BJ (cell line): ENCODE data around the gene GFOD2. TPM values are rescaled to one million over a fixed set of nuclear protein-coding genes. Genes with fewer than 3 reads are reported as not detected.

Experiments
- CTCF ChIA-PET: fragments of 350-600 bp; formaldehyde crosslinking; extraction: SDS; loops from one replicate; lab custom pipeline; 2021; ENCODE audit warnings: antibody characterized with exemption, inconsistent platforms; lab: Yijun Ruan, JAX
- POLR2A ChIA-PET: fragments of 300-600 bp; sonication (Branson Sonifier 250); formaldehyde crosslinking; extraction: SDS; loops from one replicate; lab custom pipeline; 2021; ENCODE audit warnings: antibody characterized with exemption; lab: Charles Lee
- DNase-seq: peaks from one replicate; pipeline ENCODE4 v3.0.0-alpha.2; 2011; ENCODE audit warnings: low read depth
- H3K27me3 ChIP-seq: 2 replicates; pipeline ENCODE4 v1.6.0; 2011; ENCODE audit warnings: low read length; ENCODE audit not compliant: control insufficient read depth, insufficient read depth
- H3K36me3 ChIP-seq: 2 replicates; pipeline ENCODE4 v1.5.1; 2011; ENCODE audit warnings: low read length; ENCODE audit not compliant: control insufficient read depth, insufficient read depth
- H3K4me3 ChIP-seq: 2 replicates; pipeline ENCODE4 v1.5.1; 2011; ENCODE audit warnings: low read depth, mild to moderate bottlenecking, control low read depth, low read length
- CTCF ChIP-seq: IDR thresholded peaks from 2 replicates; pipeline ENCODE4 v1.5.1; 2011; ENCODE audit warnings: low read depth, mild to moderate bottlenecking, control low read depth, inconsistent platforms, low read length, moderate library complexity; ENCODE audit not compliant: insufficient read depth
- polyA plus RNA-seq: library from polyadenylated mRNA; depleted of rRNA; stranded (reverse); fragments of >200 nt; gene quantifications from 2 replicates; pipeline ENCODE4 v1.2.3, GENCODE V29; 2011

GFOD2 gene
- polyA plus RNA-seq, 1 experiment: 13.6 TPM

- no peaks in the 10 kb centered on the region for H3K27me3 ChIP-seq
- no peak for TF ChIP-seq CTCF
- H3K36me3 ChIP-seq: peaks cover 4% of the 10 kb centered on the region; the same call in 1 of the 2 replicates
- ChIA-PET CTCF (no interaction called here), POLR2A (no interaction called here)
- no peak overlapping the region for H3K4me3 ChIP-seq
- no peak for DNase-seq
These were observed 44.0 kb upstream of the GFOD2 start for GRCh38 chr16:67763066-67763465.

DNA sequence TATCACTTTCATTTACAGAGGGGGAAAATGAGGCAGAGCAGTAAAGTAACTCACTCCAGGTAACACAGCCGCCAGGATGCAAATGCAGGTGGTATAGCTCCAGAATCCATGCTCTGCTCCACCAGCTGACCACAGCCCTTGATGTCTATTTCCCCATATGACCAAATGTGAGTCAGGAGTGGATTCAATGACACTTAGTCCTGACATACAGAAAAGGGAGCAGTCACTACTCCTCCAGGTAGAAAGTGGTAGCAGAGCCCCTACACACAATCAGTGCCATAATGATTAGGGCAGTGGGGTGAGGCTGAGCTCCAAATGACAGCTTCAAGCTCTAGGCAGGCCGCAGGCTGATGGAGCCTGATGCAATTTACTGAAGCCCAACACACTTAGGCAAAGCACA lies 43.3 kb upstream of the GFOD2 start:
- Histone ChIP-seq H3K4me3 (no peak overlapping the region), H3K27me3 (no peaks in the 10 kb centered on the region), H3K36me3 (peaks cover 5% of the 10 kb centered on the region; the same call in 1 of the 2 replicates)
- no peak for TF ChIP-seq CTCF
- POLR2A ChIA-PET: no interaction called here
- DNase-seq: no peak
- CTCF ChIA-PET: interaction anchor here (0.9 kb wide), 1 partner anchor 94 kb away, joined by 3 read pairs; no protein-coding TSS in a partner anchor

DNA sequence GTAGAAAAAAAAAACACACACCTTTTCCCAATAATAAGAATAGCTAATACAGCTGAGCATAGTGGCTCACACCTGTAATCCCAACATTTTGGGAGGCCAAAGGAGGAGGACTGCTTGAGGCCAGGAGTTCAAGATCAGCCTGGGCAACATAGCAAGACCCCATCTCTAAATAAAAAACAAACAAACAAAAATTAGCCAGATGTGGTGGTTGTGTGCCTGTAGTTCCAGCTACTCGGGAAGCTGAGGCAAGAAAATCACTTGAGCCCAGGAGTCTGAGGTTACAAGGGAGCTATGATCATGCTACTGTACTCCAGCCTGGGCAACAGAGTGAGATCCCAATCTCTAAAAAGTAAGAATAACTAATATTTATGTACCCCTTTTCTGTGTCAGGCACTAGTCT lies 42.8 kb upstream of the GFOD2 start:
- H3K27me3 ChIP-seq: no peaks in the 10 kb centered on the region
- no peak for DNase-seq
- peaks cover 5% of the 10 kb centered on the region for H3K36me3 ChIP-seq
- POLR2A ChIA-PET: no interaction called here
- CTCF ChIA-PET: interaction anchor here (0.9 kb wide), 1 partner anchor 93 kb away, joined by 3 read pairs; no protein-coding TSS in a partner anchor
- no peak for TF ChIP-seq CTCF
- no peak overlapping the region for H3K4me3 ChIP-seq

GRCh38 chr16:67760956-67761230 lies 41.8 kb upstream of the GFOD2 start:
- peaks cover 5% of the 10 kb centered on the region for H3K36me3 ChIP-seq
- no peaks in the 10 kb centered on the region for H3K27me3 ChIP-seq
- ChIA-PET CTCF (no interaction called here), POLR2A (no interaction called here)
- H3K4me3 ChIP-seq: no peak overlapping the region
- no peak for DNase-seq
- TF ChIP-seq CTCF: no peak

DNA sequence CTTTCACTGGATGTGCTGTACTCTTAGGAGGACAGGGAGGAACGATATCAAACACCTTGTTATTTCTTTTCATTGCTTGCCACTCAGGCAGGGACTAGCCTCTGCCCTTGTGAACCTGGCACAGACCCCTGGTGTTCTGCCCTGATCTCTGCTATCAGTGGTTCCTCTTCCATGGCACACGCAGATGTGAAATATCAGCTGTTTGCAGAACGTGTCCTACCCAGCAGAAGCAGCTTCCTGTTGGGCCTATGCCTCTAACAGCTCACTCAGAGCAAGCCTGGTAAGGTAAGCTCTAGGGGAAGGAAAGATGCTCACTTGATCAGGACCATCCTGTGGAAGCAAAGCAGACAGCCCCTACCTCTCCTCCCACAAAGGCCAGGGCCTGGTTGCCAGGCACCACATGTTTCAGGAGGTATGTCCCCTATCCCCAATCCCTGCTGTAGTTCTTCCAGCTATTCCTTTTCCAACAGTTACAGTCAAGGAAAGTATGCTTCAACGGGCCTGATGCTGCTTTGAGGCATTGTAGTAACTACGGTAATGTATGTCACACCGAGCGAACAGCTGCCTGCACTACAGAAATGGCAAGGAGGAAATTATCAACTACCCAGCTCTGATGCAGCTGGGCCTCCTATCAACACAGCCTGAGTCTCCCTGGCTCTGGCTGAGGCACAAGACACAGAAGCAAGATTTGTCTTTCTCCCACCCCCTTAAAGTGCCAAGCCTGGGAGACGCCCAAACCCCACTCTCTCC lies 41.3 kb upstream of the GFOD2 start:
- Histone ChIP-seq H3K4me3 (no peak overlapping the region), H3K36me3 (peaks cover 5% of the 10 kb centered on the region), H3K27me3 (no peaks in the 10 kb centered on the region)
- no peak for TF ChIP-seq CTCF
- POLR2A ChIA-PET: no interaction called here
- DNase-seq: no peak
- CTCF ChIA-PET: interaction anchor here (0.6 to 0.7 kb wide), 2 partner anchors 9 to 1880 kb away, joined by 3 read pairs; no protein-coding TSS in a partner anchor
